Measurements from ENCODE around the gene SRPK2.

DNA sequence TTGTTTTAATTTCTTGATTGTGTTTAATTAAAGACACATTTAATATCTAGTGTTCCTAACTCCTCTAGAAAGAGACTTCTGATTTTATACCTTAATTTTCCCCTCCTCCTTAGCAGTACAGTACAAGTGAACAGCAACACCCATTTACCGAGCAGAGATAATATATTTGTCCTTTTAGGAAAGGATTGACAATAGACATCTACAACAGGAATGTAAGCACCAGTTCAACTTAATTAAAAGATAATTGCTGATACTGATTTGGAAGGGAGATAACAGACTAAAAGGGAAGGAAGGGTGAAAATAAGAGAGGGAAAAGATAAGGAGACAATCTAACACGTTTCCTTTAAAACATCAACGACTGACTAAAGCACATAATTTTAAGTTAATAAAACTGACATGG, 119.3 kb downstream of the SRPK2 start:
- TF ChIP-seq CTCF (IDR thresholded peaks at IDR 0.05) (no peak), EZH2 (IDR thresholded peaks at IDR 0.05; ENCODE audit: borderline replicate concordance, insufficient read depth, low read depth, low read length, poor library complexity, severe bottlenecking) (no peak)
